Measurements from ENCODE around the gene TACR2. TPM values are rescaled to one million over a fixed set of nuclear protein-coding genes. Genes with fewer than 3 reads are reported as not detected.

TACR2 gene
- total and polyA plus RNA-seq, 2 of the 13 experiments (the other 11 are each of a cell fraction or from before 2014, with no cell fraction given): 0.04 TPM; not detected in 1

GRCh38 chr10:69404786-69405185, 11.9 kb downstream of the TACR2 start:
- Histone ChIP-seq H3K4me2 (ENCODE audit: low read depth, low read length) (no peak overlapping the region), H3K4me3 (replicated peaks in 1 of 3; ENCODE audit: insufficient read depth in 1 of 3, low read depth in 2 of 3, low read length in 3 of 3) (no peak overlapping the region), H3K9me3 (ENCODE audit: low read length) (no peaks in the 10 kb centered on the region), H3K27ac (ENCODE audit: extremely low read length, insufficient read depth, low read length) (no peak overlapping the region), H3K9ac (ENCODE audit: insufficient read depth, low read depth, low read length) (no peak overlapping the region), H2AFZ (ENCODE audit: low read length) (no peak overlapping the region), H3K79me2 (ENCODE audit: insufficient read depth, low read length) (no peaks in the 10 kb centered on the region), H3K36me3 (replicated peaks in 1 of 2; ENCODE audit: control insufficient read depth in 1 of 2, insufficient read depth in 2 of 2, low read length in 2 of 2) (no peaks in the 10 kb centered on the region), H3K27me3 (ENCODE audit: control insufficient read depth in 1 of 2, insufficient read depth in 2 of 2, low read length in 2 of 2) (peaks cover 0 to 15% of the 10 kb centered on the region in 2 experiments; a peak in 1 of 5 replicates), H3K4me1 (ENCODE audit: insufficient read depth, low read length) (peaks cover 13% of the 10 kb centered on the region), H4K20me1 (ENCODE audit: insufficient read depth, low read length) (no peaks in the 10 kb centered on the region)
- CTCF ChIA-PET (ENCODE audit: low intra/inter-chr PET ratio, low total read pairs): no interaction called here
- no peak for FAIRE-seq
- TF ChIP-seq SP140L (CRISPR knock-in tag; IDR thresholded peaks at IDR 0.05; ENCODE audit: borderline replicate concordance): no peak
- TF ChIP-seq GPN1 (CRISPR knock-in tag; IDR thresholded peaks at IDR 0.05; ENCODE audit: borderline replicate concordance): no peak
- TF ChIP-seq ZNF121 (CRISPR knock-in tag; IDR thresholded peaks at IDR 0.05): no peak
- TF ChIP-seq DZIP1 (CRISPR knock-in tag; IDR thresholded peaks at IDR 0.05): no peak
- no peak for TF ChIP-seq EED (CRISPR knock-in tag; IDR thresholded peaks at IDR 0.05)
- TF ChIP-seq BCL3 (CRISPR knock-in tag; IDR thresholded peaks at IDR 0.05): no peak
- TF ChIP-seq ZNF558 (CRISPR knock-in tag; IDR thresholded peaks at IDR 0.05; ENCODE audit: borderline replicate concordance): no peak
- TF ChIP-seq ZNF552 (CRISPR knock-in tag; IDR thresholded peaks at IDR 0.05; ENCODE audit: borderline replicate concordance): no peak
- no peak for TF ChIP-seq ZNF644 (CRISPR knock-in tag; IDR thresholded peaks at IDR 0.05; ENCODE audit: low read depth)
- no peak for TF ChIP-seq ZNF256 (CRISPR knock-in tag; conservative IDR thresholded peaks at IDR 0.05)
- TF ChIP-seq USF2 (IDR thresholded peaks at IDR 0.05; ENCODE audit: low read depth, low read length): no peak
- TF ChIP-seq USF2 (CRISPR knock-in tag; IDR thresholded peaks at IDR 0.05; ENCODE audit: borderline replicate concordance): no peak
- TF ChIP-seq SPEN (CRISPR knock-in tag; IDR thresholded peaks at IDR 0.05; ENCODE audit: low read depth): no peak
- TF ChIP-seq RBM22 (optimal IDR thresholded peaks at IDR 0.05; ENCODE audit: low read length): no peak
- no peak for TF ChIP-seq ZNF207 (IDR thresholded peaks at IDR 0.05; ENCODE audit: borderline replicate concordance)
- no peak for TF ChIP-seq DRAP1 (CRISPR knock-in tag; IDR thresholded peaks at IDR 0.05)
- no peak for TF ChIP-seq TFDP1 (CRISPR knock-in tag; IDR thresholded peaks at IDR 0.05; ENCODE audit: borderline replicate concordance)
- TF ChIP-seq RBM39 (IDR thresholded peaks at IDR 0.05; ENCODE audit: low read depth, low read length, poor library complexity, severe bottlenecking): no peak
- ATAC-seq: no peak
- in situ Hi-C loops (cut with HindIII; ENCODE audit: extremely low pct_ligation_motif_present, low pct_unique_long_range_greater_than_20kb): loop anchor here (5.0 kb wide), 2 partner anchors 103 to 233 kb away; no protein-coding TSS in a partner anchor
- 51% methylated on average over 10 of the region's 10 CpGs for WGBS (ENCODE audit: low lambda C conversion rate)
- DNase-seq (ENCODE audit: low spot score): no peak
- POLR2A ChIA-PET: no interaction called here
- no TSS peak for BruUV-seq (replicated peaks)
- intact Hi-C loops (cut with micrococcal nuclease; ENCODE audit: unreplicated experiment): no loop called here

Data from HepG2 (cell line).